Naive thymus-derived CD8-positive, alpha-beta T cell (primary cell): ENCODE data around the gene PTAFR. TPM values are rescaled to one million over a fixed set of nuclear protein-coding genes. Genes with fewer than 3 reads are reported as not detected.

Source experiments
- ATAC-seq, 2 donors: fragments of 150-1000 bp; cut with Tn5 transposase in 1 of 2; sonication (Bioruptor Pico), chemical (Tn5 transposase) in 1 of 2; 1 replicate in 1 of 2; 2 replicates in 1 of 2; pipeline ENCODE4 v1.10.0; 2021; ENCODE audit warnings: mild to moderate bottlenecking in 2 of 2, moderate library complexity in 2 of 2
- POLR2A ChIA-PET: fragments of 350-600 bp; sonication (Branson Sonifier 250); formaldehyde crosslinking; loops from one replicate; lab custom pipeline; 2021; ENCODE audit warnings: antibody characterized with exemption; lab: Charles Lee
- DNase-seq, 10 donors: peaks; one replicate each; pipeline versions ENCODE4 v3.0.0 to v3.0.0-alpha.2; 2020 to 2022
- H3K27ac Mint-ChIP-seq, 10 donors: one replicate each; pipeline ENCODE4 v1.8.0; 2020 to 2022; ENCODE audit warnings: mild to moderate bottlenecking in 10 of 10, mixed read lengths in 10 of 10, moderate library complexity in 4 of 10, inconsistent platforms in 1 of 10
- H3K27me3 Mint-ChIP-seq, 5 donors: one replicate each; pipeline ENCODE4 v1.8.0; 2021 to 2022; ENCODE audit warnings: mixed read lengths in 5 of 5
- H3K36me3 Mint-ChIP-seq, 3 donors: one replicate each; pipeline ENCODE4 v1.8.0; 2020 to 2022; ENCODE audit warnings: mixed read lengths in 3 of 3, mild to moderate bottlenecking in 2 of 3, inconsistent platforms in 1 of 3
- H3K4me1 Mint-ChIP-seq, 4 donors: one replicate each; pipeline ENCODE4 v1.8.0; 2021 to 2022; ENCODE audit warnings: mixed read lengths in 4 of 4
- H3K4me3 Mint-ChIP-seq, 10 donors: one replicate each; pipeline ENCODE4 v1.8.0; 2020 to 2022; ENCODE audit warnings: mild to moderate bottlenecking in 10 of 10, mixed read lengths in 10 of 10, moderate library complexity in 6 of 10, inconsistent platforms in 1 of 10
- H3K9me3 Mint-ChIP-seq, 9 donors: one replicate each; pipeline ENCODE4 v1.8.0; 2020 to 2022; ENCODE audit warnings: mixed read lengths in 9 of 9, mild to moderate bottlenecking in 3 of 9, inconsistent platforms in 1 of 9, moderate library complexity in 1 of 9
- polyA plus RNA-seq, 3 donors: library from polyadenylated mRNA; unstranded; fragments of 300-500 nt; fragmentation: Illumina TruSeq; gene quantifications; one replicate each; pipeline ENCODE4 v1.2.3, GENCODE V29; 2021
- total RNA-seq, 8 experiments: library from RNA in 2 of 8; stranded (reverse) in 2 of 8; gene quantifications; one replicate each; pipeline ENCODE4 v1.2.3 and lab custom pipeline; 2021 to 2026

The PTAFR gene
- total and polyA plus RNA-seq, 5 experiments from 2014 or later = 0.34 to 1.1 (median 0.70) TPM

- H3K4me1 Mint-ChIP-seq = peaks cover 22 to 44% (median 37%) of the 10 kb centered on the region in 4 donors
- H3K27me3 Mint-ChIP-seq = no peaks in the 10 kb centered on the region
- H3K9me3 Mint-ChIP-seq = peaks cover 4 to 12% (median 7%) of the 10 kb centered on the region in 9 donors
- POLR2A ChIA-PET = interaction anchor here (0.7 to 0.8 kb wide), 2 partner anchors 843 to 1128 kb away, joined by 3 read pairs; no protein-coding TSS in a partner anchor
- DNase-seq (no peak), ATAC-seq (no peak)
- peaks cover 12 to 42% (median 30%) of the 10 kb centered on the region in 3 donors for H3K36me3 Mint-ChIP-seq
- no peak overlapping the region for H3K27ac Mint-ChIP-seq
- no peak overlapping the region for H3K4me3 Mint-ChIP-seq
Measured at GRCh38 chr1:28195780-28196179, 19.3 kb upstream of the PTAFR start.

- Mint-ChIP-seq H3K27me3 (no peaks in the 10 kb centered on the region), H3K36me3 (peaks cover 9 to 31% (median 20%) of the 10 kb centered on the region in 3 donors), H3K4me3 (no peak overlapping the region), H3K4me1 (peaks cover 16 to 32% (median 24%) of the 10 kb centered on the region in 4 donors), H3K9me3 (peaks cover 3 to 11% (median 6%) of the 10 kb centered on the region in 9 donors), H3K27ac (no peak overlapping the region)
- DNase-seq (no peak), ATAC-seq (no peak)
- POLR2A ChIA-PET = interaction anchor here (0.6 kb wide), 1 partner anchor 381 kb away, joined by 3 read pairs; no protein-coding TSS in a partner anchor
Measured at GRCh38 chr1:28194326-28195035, 18.0 kb upstream of the PTAFR start.

GRCh38 chr1:28193701-28194161 lies 17.2 kb upstream of the PTAFR start:
- peaks cover 0 to 4% (median 0%) of the 10 kb centered on the region in 9 donors for H3K9me3 Mint-ChIP-seq
- DNase-seq = no peak
- peaks cover 4 to 23% (median 12%) of the 10 kb centered on the region in 3 donors for H3K36me3 Mint-ChIP-seq
- ATAC-seq = no peak
- peaks cover 10 to 24% (median 17%) of the 10 kb centered on the region in 4 donors for H3K4me1 Mint-ChIP-seq
- POLR2A ChIA-PET = no interaction called here
- no peaks in the 10 kb centered on the region for H3K27me3 Mint-ChIP-seq
- no peak overlapping the region for H3K4me3 Mint-ChIP-seq
- H3K27ac Mint-ChIP-seq = no peak overlapping the region

- H3K27ac Mint-ChIP-seq = no peak overlapping the region
- no peak overlapping the region for H3K4me3 Mint-ChIP-seq
- peaks cover 0 to 9% (median 3%) of the 10 kb centered on the region in 3 donors for H3K36me3 Mint-ChIP-seq
- H3K27me3 Mint-ChIP-seq = no peaks in the 10 kb centered on the region
- POLR2A ChIA-PET = no interaction called here
- no peak for DNase-seq
- no peaks in the 10 kb centered on the region for H3K9me3 Mint-ChIP-seq
- peaks cover 1 to 7% (median 5%) of the 10 kb centered on the region in 4 donors for H3K4me1 Mint-ChIP-seq
- ATAC-seq = no peak
Measured at GRCh38 chr1:28190996-28191645, 14.6 kb upstream of the PTAFR start.

- H3K4me1 Mint-ChIP-seq = peaks cover 1 to 6% (median 5%) of the 10 kb centered on the region in 4 donors
- no peak for ATAC-seq
- H3K4me3 Mint-ChIP-seq = no peak overlapping the region
- POLR2A ChIA-PET = no interaction called here
- no peaks in the 10 kb centered on the region for H3K9me3 Mint-ChIP-seq
- no peak overlapping the region for H3K27ac Mint-ChIP-seq
- DNase-seq = no peak
- peaks cover 0 to 9% (median 3%) of the 10 kb centered on the region in 3 donors for H3K36me3 Mint-ChIP-seq
- no peaks in the 10 kb centered on the region for H3K27me3 Mint-ChIP-seq
Measured at GRCh38 chr1:28190337-28190979, 14.0 kb upstream of the PTAFR start.

DNA sequence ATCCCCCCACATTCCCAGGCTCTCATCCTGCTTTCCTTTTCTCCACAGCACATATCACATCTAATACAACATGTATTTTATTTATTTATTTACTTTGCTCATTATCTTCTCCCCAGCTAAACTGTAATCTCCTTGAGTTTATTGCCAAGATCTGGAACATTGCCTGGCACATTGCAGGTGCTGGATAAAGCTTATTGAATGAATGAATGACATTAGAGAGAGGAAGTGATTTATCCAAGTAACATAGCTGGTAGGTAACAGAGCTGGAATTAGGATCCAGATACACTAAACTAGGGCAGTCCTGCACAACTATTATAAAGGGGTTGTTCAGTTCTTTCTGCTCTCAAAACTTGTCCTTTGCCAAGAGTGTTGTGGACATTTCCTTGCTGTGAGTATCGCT lies 8.6 kb upstream of the PTAFR start:
- Mint-ChIP-seq H3K4me3 (no peak overlapping the region), H3K36me3 (no peaks in the 10 kb centered on the region), H3K27ac (no peak overlapping the region), H3K27me3 (peaks cover 1 to 25% (median 9%) of the 10 kb centered on the region in 5 donors), H3K4me1 (peaks cover 6 to 14% (median 12%) of the 10 kb centered on the region in 4 donors), H3K9me3 (no peaks in the 10 kb centered on the region)
- POLR2A ChIA-PET = no interaction called here
- DNase-seq = no peak
- ATAC-seq = no peak

DNA sequence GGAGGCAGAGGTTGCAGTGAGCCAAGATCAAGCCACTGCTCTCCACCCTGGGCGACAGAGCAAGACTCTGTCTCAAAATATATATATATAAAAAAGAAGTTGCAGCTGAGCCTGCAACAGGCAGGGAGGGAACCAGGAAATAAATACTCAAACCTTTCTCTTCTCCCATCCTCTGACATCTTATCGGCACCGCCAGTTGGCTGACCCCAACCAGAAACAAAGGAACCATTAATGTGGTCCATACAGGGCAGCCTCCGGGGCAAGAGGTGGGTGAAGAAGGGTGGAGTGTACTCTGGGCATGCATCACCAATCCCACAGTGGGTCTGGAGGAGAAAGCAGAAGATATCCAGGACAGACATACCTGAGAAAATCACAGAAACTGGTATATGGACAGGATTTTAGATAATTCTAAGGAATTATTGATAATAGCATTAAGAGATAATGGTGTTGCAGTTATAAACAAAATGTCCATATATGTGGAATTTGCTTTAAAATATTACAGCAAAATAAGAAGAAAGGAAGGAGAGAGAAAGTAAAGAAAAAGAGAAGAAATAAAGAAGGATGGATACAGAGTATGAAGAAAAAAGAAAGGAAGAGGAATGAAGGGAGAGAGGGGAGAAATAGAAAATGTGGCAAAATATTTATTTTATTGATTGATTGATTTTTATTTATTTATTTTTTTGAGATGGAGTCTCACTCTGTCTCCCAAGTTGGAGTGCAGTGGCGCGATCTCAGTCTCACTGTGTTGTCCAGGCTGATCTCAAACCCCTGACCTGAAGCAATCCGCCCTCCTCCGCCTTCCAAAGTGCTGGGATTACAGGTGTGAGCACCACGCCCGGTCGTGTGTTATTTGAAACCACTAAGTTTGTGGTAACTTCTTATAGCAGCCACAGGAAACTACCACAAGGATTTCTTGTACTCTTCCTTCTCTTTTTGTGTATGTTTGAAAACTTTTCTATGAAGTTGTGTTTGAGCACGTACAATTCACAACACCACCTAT lies 4.1 kb upstream of the PTAFR start:
- no peaks in the 10 kb centered on the region for H3K36me3 Mint-ChIP-seq
- no peaks in the 10 kb centered on the region for H3K9me3 Mint-ChIP-seq
- H3K27ac Mint-ChIP-seq = peak overlapping the region in 2 of 10 donors; percentile 7 to 28
- peaks cover 10 to 41% (median 15%) of the 10 kb centered on the region in 4 donors for H3K4me1 Mint-ChIP-seq
- ATAC-seq (no peak), DNase-seq (no peak)
- peak overlapping the region in 7 of 10 donors; percentile 22 to 66 (median 40) for H3K4me3 Mint-ChIP-seq
- H3K27me3 Mint-ChIP-seq = peaks cover 6 to 59% (median 19%) of the 10 kb centered on the region in 5 donors
- POLR2A ChIA-PET = no interaction called here

- POLR2A ChIA-PET = no interaction called here
- Mint-ChIP-seq H3K36me3 (no peaks in the 10 kb centered on the region), H3K4me1 (peaks cover 10 to 57% (median 16%) of the 10 kb centered on the region in 4 donors), H3K4me3 (no peak overlapping the region), H3K9me3 (no peaks in the 10 kb centered on the region), H3K27me3 (peaks cover 6 to 62% (median 19%) of the 10 kb centered on the region in 5 donors), H3K27ac (peak overlapping the region in 1 of 10 donors; percentile 30)
- DNase-seq (no peak), ATAC-seq (no peak)
Measured at GRCh38 chr1:28178690-28179485, 2.4 kb upstream of the PTAFR start.

GRCh38 chr1:28175955-28176485 lies 470 bp downstream of the PTAFR start:
- ATAC-seq = no peak
- H3K27me3 Mint-ChIP-seq = peaks cover 6 to 74% (median 26%) of the 10 kb centered on the region in 5 donors
- no peaks in the 10 kb centered on the region for H3K36me3 Mint-ChIP-seq
- no peaks in the 10 kb centered on the region for H3K9me3 Mint-ChIP-seq
- POLR2A ChIA-PET = interaction anchor here (0.5 kb wide), 1 partner anchor 51 kb away, joined by 4 read pairs; no protein-coding TSS in a partner anchor
- no peak for DNase-seq
- peak overlapping the region in 1 of 10 donors; percentile 10 for H3K27ac Mint-ChIP-seq
- peaks cover 21 to 81% (median 34%) of the 10 kb centered on the region in 4 donors for H3K4me1 Mint-ChIP-seq
- peak overlapping the region in 1 of 10 donors; percentile 61 for H3K4me3 Mint-ChIP-seq

DNA sequence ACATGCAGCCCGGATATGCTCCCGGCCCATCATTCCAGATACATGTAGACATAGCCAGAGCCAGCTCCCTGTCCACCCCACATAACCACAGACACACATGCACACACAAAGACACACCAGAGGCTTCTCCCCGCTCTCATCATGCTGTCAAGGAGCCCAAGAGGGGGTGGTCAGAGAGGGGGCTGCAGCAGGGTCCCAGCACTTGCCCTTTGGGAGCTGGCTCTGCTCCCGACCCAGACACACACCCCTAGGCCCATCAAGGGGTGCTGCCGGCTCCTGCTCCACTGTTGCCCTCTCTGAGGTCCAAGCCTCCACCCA lies 2.6 kb downstream of the PTAFR start:
- POLR2A ChIA-PET = interaction anchor here (0.6 kb wide), 2 partner anchors 20 to 148 kb away, joined by 3 to 4 read pairs; no protein-coding TSS in a partner anchor
- no peaks in the 10 kb centered on the region for H3K36me3 Mint-ChIP-seq
- DNase-seq (no peak), ATAC-seq (no peak)
- no peaks in the 10 kb centered on the region for H3K9me3 Mint-ChIP-seq
- peak overlapping the region in 3 of 10 donors; percentile 14 to 63 (median 47) for H3K4me3 Mint-ChIP-seq
- H3K4me1 Mint-ChIP-seq = peaks cover 24 to 82% (median 40%) of the 10 kb centered on the region in 4 donors
- H3K27me3 Mint-ChIP-seq = peaks cover 6 to 64% (median 19%) of the 10 kb centered on the region in 5 donors
- H3K27ac Mint-ChIP-seq = peak overlapping the region in 1 of 10 donors; percentile 75
